ENCODE data around the gene ATP9A.
"Not testable (repeated sequence)": the region's sequence is repeated elsewhere in the genome, so short reads cannot be mapped to it uniquely, and the experiment has no call there.

ATP9A gene

DNA sequence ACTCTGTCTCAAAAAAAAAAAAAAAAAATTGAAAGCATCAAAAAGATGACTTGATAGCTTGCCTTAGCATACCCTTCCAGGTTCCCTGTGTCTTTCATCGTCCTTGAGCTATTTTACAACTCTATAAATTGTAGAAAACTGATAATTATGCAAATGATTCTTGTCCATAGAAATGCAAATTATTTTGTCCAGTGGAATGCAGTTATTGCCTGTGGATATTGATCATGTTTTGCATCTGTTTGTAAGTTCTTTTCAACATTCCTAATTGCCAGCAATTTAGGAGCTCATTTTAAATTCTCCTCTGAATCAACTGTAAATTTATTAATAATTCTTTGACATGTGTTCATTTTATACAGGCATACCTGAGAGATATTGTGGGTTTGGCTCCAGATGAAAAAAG, 7.1 kb upstream of the ATP9A start:
- no peak for DNase-seq (ENCODE audit: low read depth)
- no peak overlapping the region for H3K4me3 ChIP-seq (ENCODE audit: low read depth, low read length)
- TF ChIP-seq, protein P1, sequence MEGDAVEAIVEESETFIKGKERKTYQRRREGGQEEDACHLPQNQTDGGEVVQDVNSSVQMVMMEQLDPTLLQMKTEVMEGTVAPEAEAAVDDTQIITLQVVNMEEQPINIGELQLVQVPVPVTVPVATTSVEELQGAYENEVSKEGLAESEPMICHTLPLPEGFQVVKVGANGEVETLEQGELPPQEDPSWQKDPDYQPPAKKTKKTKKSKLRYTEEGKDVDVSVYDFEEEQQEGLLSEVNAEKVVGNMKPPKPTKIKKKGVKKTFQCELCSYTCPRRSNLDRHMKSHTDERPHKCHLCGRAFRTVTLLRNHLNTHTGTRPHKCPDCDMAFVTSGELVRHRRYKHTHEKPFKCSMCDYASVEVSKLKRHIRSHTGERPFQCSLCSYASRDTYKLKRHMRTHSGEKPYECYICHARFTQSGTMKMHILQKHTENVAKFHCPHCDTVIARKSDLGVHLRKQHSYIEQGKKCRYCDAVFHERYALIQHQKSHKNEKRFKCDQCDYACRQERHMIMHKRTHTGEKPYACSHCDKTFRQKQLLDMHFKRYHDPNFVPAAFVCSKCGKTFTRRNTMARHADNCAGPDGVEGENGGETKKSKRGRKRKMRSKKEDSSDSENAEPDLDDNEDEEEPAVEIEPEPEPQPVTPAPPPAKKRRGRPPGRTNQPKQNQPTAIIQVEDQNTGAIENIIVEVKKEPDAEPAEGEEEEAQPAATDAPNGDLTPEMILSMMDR (IDR thresholded peaks at IDR 0.05; ENCODE audit: low read depth, low read length, missing control alignments), result no peak

DNA sequence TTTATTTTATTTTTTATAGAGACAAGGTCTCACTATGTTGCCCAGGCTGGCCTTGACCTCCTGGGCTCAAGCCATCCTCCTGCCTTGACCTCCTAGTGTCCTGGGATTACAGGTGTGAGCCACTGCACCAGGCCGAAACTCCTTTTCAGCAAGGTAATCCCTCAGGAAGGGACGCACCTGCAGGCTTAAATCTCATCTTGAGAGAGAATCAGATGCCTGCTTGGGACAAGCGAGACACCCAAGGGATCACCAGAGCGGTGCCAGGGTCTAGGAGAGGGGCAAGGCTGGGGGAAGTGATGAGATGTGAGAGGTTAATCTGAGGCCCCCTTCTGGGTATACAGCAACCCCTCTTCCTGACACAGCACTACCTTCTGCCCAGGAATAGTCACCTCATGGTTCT, 4.0 kb upstream of the ATP9A start:
- TF ChIP-seq, protein P1 (IDR thresholded peaks at IDR 0.05; ENCODE audit: low read depth, low read length, missing control alignments), result no peak
- DNase-seq (ENCODE audit: low read depth), result no peak
- no peak overlapping the region for H3K4me3 ChIP-seq (ENCODE audit: low read depth, low read length)

GRCh38 chr20:51769976-51770615, 1.9 kb upstream of the ATP9A start:
- no peak for DNase-seq (ENCODE audit: low read depth)
- TF ChIP-seq, protein P1 (IDR thresholded peaks at IDR 0.05; ENCODE audit: low read depth, low read length, missing control alignments), result no peak
- no peak overlapping the region for H3K4me3 ChIP-seq (ENCODE audit: low read depth, low read length)

DNA sequence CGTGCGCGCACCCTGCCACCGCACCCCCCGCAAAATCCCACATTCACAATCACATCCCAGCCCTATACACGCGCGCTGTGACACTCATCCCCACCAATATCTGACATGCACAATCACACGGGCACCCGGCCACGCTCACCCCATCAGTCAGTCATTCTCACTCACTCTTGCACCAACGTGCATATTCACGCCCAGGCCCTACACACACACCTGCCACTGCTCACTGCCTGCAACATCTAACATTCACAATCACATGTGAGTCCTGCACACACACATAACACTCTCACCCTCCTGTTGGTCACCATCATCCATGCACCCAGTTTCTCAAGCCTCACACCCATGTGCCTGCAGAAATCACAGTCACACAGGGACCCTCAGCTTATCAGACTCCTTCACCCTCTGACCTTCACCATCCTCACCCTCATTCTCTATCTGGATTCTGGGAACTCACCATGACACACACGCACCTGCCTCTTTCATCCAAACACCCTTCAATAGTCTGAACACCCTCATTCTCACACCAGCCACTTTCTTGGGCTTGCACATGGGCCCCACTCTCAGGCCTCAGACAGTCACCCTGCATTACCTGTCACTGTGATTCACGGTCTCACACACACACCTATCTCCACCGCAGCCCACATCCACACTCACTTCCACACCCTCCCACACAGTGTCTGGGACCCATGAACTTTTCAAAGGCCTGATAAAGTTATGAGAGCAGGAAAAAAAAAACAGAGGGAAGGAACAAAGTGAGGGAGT, 748 bp upstream of the ATP9A start:
- H3K4me3 ChIP-seq (ENCODE audit: low read depth, low read length), result no peak overlapping the region
- TF ChIP-seq, protein P1 (IDR thresholded peaks at IDR 0.05; ENCODE audit: low read depth, low read length, missing control alignments), result no peak
- no peak for DNase-seq (ENCODE audit: low read depth)

DNA sequence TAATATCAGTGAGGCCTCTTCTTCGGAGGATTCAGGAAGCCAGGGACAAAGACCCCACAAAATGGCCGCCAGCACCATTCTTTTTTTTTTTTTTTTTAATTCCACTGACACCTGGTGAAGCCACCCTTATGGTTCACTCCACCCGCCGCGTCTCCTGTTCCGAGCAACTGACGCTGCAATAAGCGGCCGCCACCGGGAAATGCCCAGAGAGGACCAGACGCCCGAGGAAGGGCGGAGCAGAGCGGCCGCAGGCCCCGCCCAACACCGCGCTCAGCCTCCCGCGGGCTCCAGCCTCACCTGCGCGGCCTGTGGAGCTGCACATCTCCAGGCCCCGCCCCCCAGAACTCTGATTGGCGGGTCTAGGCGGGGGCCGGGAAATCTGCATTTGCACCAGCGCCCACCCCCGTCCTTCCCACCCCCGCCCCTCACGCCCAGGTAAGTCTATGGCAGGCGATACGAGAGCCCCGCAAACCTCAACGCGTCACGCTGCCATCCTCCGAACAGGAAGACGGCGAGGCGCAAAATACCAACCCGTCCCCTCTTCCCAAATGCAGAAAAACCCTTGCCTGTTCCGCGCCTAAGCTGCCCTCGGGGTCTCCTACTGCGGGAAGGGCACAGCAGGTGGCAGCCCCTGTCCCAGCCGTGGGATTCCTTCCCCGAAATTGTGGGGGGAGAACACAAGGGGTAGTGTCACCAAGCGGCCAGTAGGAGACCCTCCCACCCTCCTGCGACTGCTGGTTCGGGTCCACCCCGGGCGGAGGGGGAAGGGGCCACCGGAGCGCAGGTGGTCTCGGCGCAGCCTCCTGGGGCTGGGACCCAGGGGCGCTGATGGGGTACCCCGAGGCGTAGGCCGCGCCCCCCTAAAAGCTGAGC, 960 bp downstream of the ATP9A start:
- DNase-seq (ENCODE audit: low read depth), result no peak
- TF ChIP-seq, protein P1 (IDR thresholded peaks at IDR 0.05; ENCODE audit: low read depth, low read length, missing control alignments), result peak; percentile 6
- no peak overlapping the region for H3K4me3 ChIP-seq (ENCODE audit: low read depth, low read length)

- DNase-seq (ENCODE audit: low read depth); H3K4me3 ChIP-seq (ENCODE audit: low read depth, low read length): not testable (repeated sequence)
These were observed 2.8 kb downstream of the ATP9A start for GRCh38 chr20:51765381-51765780.

DNA sequence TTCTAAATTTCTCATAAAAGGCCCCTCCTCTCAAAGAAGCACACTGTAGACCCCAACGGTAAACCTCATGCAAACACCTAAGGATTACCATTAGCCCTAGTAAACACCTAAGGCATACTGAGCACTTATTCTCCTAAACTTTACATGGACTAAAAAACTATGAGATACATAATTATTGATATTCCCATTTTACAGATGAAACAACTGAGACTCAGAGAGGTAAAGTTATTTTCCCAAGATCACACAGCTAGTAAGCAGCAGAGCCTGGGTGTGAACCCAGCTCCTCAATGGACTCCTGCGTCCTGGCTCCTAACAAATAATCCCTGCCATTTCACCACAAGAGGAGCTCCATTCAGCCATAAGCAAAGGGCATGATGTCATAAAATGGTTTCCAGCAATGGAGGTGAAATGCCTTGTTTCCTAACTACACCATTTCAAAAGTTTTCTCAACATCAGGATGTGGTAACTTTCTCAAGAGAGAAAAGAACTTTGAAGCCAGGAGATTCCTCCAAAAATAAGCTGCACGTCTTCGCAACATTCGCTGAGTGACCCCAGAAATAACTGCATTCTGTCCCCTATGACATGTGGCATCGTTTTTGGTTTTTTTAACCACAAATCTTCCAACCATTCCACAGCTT, 4.1 kb downstream of the ATP9A start:
- no peak for DNase-seq (ENCODE audit: low read depth)
- no peak overlapping the region for H3K4me3 ChIP-seq (ENCODE audit: low read depth, low read length)
- TF ChIP-seq, protein P1 (IDR thresholded peaks at IDR 0.05; ENCODE audit: low read depth, low read length, missing control alignments), result no peak
